A549 (cell line): ENCODE results near the gene FRG2B. TPM values are rescaled to one million over a fixed set of nuclear protein-coding genes. Genes with fewer than 3 reads are reported as not detected.

Experiments used
- ATAC-seq, 2 experiments: fragments of 200-7000 bp in 1 of 2; fragments of >200 bp in 1 of 2; cut with Nextera tagmentation in 1 of 2; cut with Tn5 transposase in 1 of 2; 3 replicates each; pipeline versions ENCODE4 v1.8.0 to v1.9.1; 2018 to 2020; ENCODE audit warnings: mild to moderate bottlenecking in 1 of 2, moderate library complexity in 1 of 2
- CTCF ChIA-PET: fragments of 300-600 bp; sonication (Branson Sonifier 250); formaldehyde crosslinking; extraction: SDS; loops from one replicate; lab custom pipeline; 2021; ENCODE audit warnings: antibody characterized with exemption, inconsistent platforms; lab: Yijun Ruan, JAX
- POLR2A ChIA-PET: fragments of 350-600 bp; formaldehyde crosslinking; extraction: SDS; loops from one replicate; lab custom pipeline; 2021; ENCODE audit warnings: antibody characterized with exemption, inconsistent platforms; lab: Yijun Ruan, JAX
- DNase-seq, 2 experiments: peaks; one replicate each; pipeline versions ENCODE4 v3.0.0 to v3.0.0-alpha.2; 2011 to 2016; ENCODE audit warnings: low read depth in 1 of 2, low spot score in 1 of 2
- FAIRE-seq: peaks from 2 replicates; lab custom pipeline; 2011; peaks lifted over from hg19 to GRCh38; lab: Jason Lieb, UNC
- H3K27ac ChIP-seq, 2 experiments: fragments of >200 bp; sonication (Bioruptor Twin); formaldehyde crosslinking; 3 replicates each; pipeline ENCODE4 v1.5.1; 2016 to 2017
- H3K4me1 ChIP-seq: fragments of >200 bp; sonication (Bioruptor Twin); formaldehyde crosslinking; 3 replicates; pipeline ENCODE4 v1.6.1; 2016
- H3K4me2 ChIP-seq: fragments of >200 bp; sonication (Bioruptor Twin); formaldehyde crosslinking; 3 replicates; pipeline ENCODE4 v1.6.1; 2016
- H3K4me3 ChIP-seq: fragments of >200 bp; sonication (Bioruptor Twin); formaldehyde crosslinking; 3 replicates; pipeline ENCODE4 v1.5.1; 2016
- H3K9me3 ChIP-seq: fragments of >200 bp; sonication (Bioruptor Twin); formaldehyde crosslinking; 3 replicates; pipeline ENCODE4 v1.6.1; 2016
- BCL3 ChIP-seq: fragments of >200 bp; sonication (Bioruptor Twin); formaldehyde crosslinking; IDR thresholded peaks from 3 replicates; pipeline ENCODE4 v1.6.1; 2016
- CHD2 ChIP-seq: fragments of 150-350 bp; IDR thresholded peaks from 2 replicates; pipeline ENCODE4 v1.6.1; 2014; ENCODE audit warnings: low read length; ENCODE audit not compliant: partially characterized antibody
- CHD4 ChIP-seq: fragments of 200-600 bp; sonication (generic); IDR thresholded peaks from 2 replicates; pipeline ENCODE4 v1.6.1; 2016; ENCODE audit warnings: antibody characterized with exemption, mild to moderate bottlenecking, borderline replicate concordance
- ELK1 ChIP-seq: fragments of 150-350 bp; IDR thresholded peaks from 2 replicates; pipeline ENCODE4 v1.6.1; 2014; ENCODE audit warnings: low read depth, mild to moderate bottlenecking, low read length
- EP300 ChIP-seq, 2 experiments: fragments of >200 bp; sonication (Bioruptor Twin); formaldehyde crosslinking; IDR thresholded peaks; 2 replicates in 1 of 2; 3 replicates in 1 of 2; pipeline ENCODE4 v1.6.1; 2016 to 2017
- HDAC2 ChIP-seq: fragments of 200-600 bp; sonication (generic); IDR thresholded peaks from 2 replicates; pipeline ENCODE4 v1.6.1; 2016
- HOXB13 ChIP-seq: fragments of 250-450 bp; sonication (Bioruptor Pico); IDR thresholded peaks from 2 replicates; pipeline ENCODE4 v1.5.0; 2020; ENCODE audit warnings: low read depth, mild to moderate bottlenecking, moderate library complexity
- KDM1A ChIP-seq: fragments of 200-600 bp; sonication (generic); IDR thresholded peaks from 2 replicates; pipeline ENCODE4 v1.6.1; 2016; ENCODE audit warnings: low read depth, mild to moderate bottlenecking
- MAX ChIP-seq: IDR thresholded peaks from 2 replicates; pipeline ENCODE4 v1.6.1; 2012
- NFE2L2 ChIP-seq: fragments of 150-350 bp; conservative IDR thresholded peaks from 2 replicates; pipeline ENCODE4 v1.6.1; 2014; ENCODE audit warnings: low read length
- NPAS2 ChIP-seq: fragments of 250-450 bp; sonication (Bioruptor Pico); IDR thresholded peaks from 2 replicates; pipeline ENCODE4 v1.8.0; 2022; ENCODE audit warnings: mild to moderate bottlenecking, moderate library complexity, borderline replicate concordance
- POLR2A ChIP-seq: IDR thresholded peaks from 2 replicates; pipeline ENCODE4 v1.6.1; 2012; ENCODE audit warnings: mild to moderate bottlenecking, low read length
- RCOR1 ChIP-seq: fragments of 150-350 bp; IDR thresholded peaks from 2 replicates; pipeline ENCODE4 v1.6.1; 2014; ENCODE audit warnings: antibody characterized with exemption, low read length, low read depth
- REST ChIP-seq: fragments of 200-600 bp; sonication (generic); IDR thresholded peaks from 2 replicates; pipeline ENCODE4 v1.6.1; 2016; ENCODE audit warnings: antibody characterized with exemption, mild to moderate bottlenecking, moderate library complexity
- RNF2 ChIP-seq: fragments of 200-600 bp; sonication (generic); IDR thresholded peaks from 2 replicates; pipeline ENCODE4 v1.6.1; 2016; ENCODE audit warnings: low read depth, mild to moderate bottlenecking, antibody characterized with exemption, moderate library complexity, borderline replicate concordance
- TFCP2L1 ChIP-seq: fragments of 250-450 bp; sonication (Bioruptor Pico); IDR thresholded peaks from 2 replicates; pipeline ENCODE4 v1.5.0; 2021; ENCODE audit warnings: mild to moderate bottlenecking
- TP53 ChIP-seq: fragments of 250-450 bp; sonication (Bioruptor Pico); IDR thresholded peaks from 2 replicates; pipeline ENCODE4 v1.5.0; 2021; ENCODE audit warnings: mild to moderate bottlenecking, moderate library complexity
- USF2 ChIP-seq: fragments of 450-650 bp; IDR thresholded peaks from 2 replicates; pipeline ENCODE4 v1.6.1; 2014; ENCODE audit warnings: antibody characterized with exemption
- ZC3H11A ChIP-seq: fragments of 450-650 bp; IDR thresholded peaks from 2 replicates; pipeline ENCODE4 v1.6.1; 2014; ENCODE audit warnings: antibody characterized with exemption, mild to moderate bottlenecking
- ZNF302 ChIP-seq: fragments of 250-450 bp; sonication (Bioruptor Pico); IDR thresholded peaks from 2 replicates; pipeline ENCODE4 v1.9.0; 2021; ENCODE audit warnings: inconsistent platforms, mild to moderate bottlenecking, moderate library complexity
- WGBS: methylation state at CpG from one replicate; pipeline ENCODE4 v1.1.6; 2017; ENCODE audit errors: missing lambda C conversion rate; 5-methylcytosine and 5-hydroxymethylcytosine counted together
- polyA plus RNA-seq, 4 experiments: library from polyadenylated mRNA; depleted of rRNA in 3 of 4; stranded (reverse); fragments of >200 nt; fragmentation: RNase III in 1 of 4; extraction: RNeasy Plus Mini Kit Qiagen cat#74134 plus additional on column Dnase treatment in 1 of 4; gene quantifications; 2 replicates in 3 of 4; 3 replicates in 1 of 4; pipeline ENCODE4 v1.2.3, GENCODE V29; 2011 to 2017

The FRG2B gene
- polyA plus RNA-seq, 2 of the 4 experiments (the other 2 are of a cell fraction), result 0.05 TPM; not detected in 1

GRCh38 chr10:133617196-133617595 is 9.4 kb downstream of the FRG2B start:
- H3K27ac ChIP-seq, result no peak overlapping the region
- H3K4me2 ChIP-seq, result no peak overlapping the region
- no peak for DNase-seq
- H3K4me3 ChIP-seq, result no peak overlapping the region
- POLR2A ChIA-PET, result no interaction called here
- CTCF ChIA-PET, result interaction anchor here (1.1 to 6.1 kb wide), 2 partner anchors 10 to 97 kb away, joined by 3 to 62 read pairs; no protein-coding TSS in a partner anchor
- FAIRE-seq, result no peak
- 63% methylated on average over 7 of the region's 7 CpGs for WGBS
- TF ChIP-seq ZC3H11A (no peak), NPAS2 (CRISPR knock-in tag) (no peak), HOXB13 (CRISPR knock-in tag) (no peak), KDM1A (no peak), ELK1 (no peak), ZNF302 (no peak), TFCP2L1 (CRISPR knock-in tag) (no peak)
- H3K4me1 ChIP-seq, result no peaks in the 10 kb centered on the region
- ATAC-seq, result no peak
- no peaks in the 10 kb centered on the region for H3K9me3 ChIP-seq

GRCh38 chr10:133616371-133617130 is 10.0 kb downstream of the FRG2B start:
- no peak for ATAC-seq
- H3K27ac ChIP-seq, result no peak overlapping the region
- TF ChIP-seq MAX, result no peak
- TF ChIP-seq RNF2, result no peak
- TF ChIP-seq CHD4, result no peak
- no peak for TF ChIP-seq ELK1
- no peak for TF ChIP-seq CHD2
- TF ChIP-seq BCL3, result no peak
- no peak for TF ChIP-seq REST
- TF ChIP-seq HDAC2, result no peak
- no peak for TF ChIP-seq RCOR1
- TF ChIP-seq EP300 (IDR thresholded peaks at IDR 0.05), result no peak
- no peak for TF ChIP-seq TP53
- TF ChIP-seq USF2, result no peak
- TF ChIP-seq HOXB13 (CRISPR knock-in tag), result no peak
- no peak for TF ChIP-seq POLR2A
- TF ChIP-seq NFE2L2, result no peak
- ChIA-PET CTCF (interaction anchor here (1.1 to 6.1 kb wide), 2 partner anchors 10 to 97 kb away, joined by 3 to 62 read pairs; no protein-coding TSS in a partner anchor), POLR2A (no interaction called here)
- no peak for DNase-seq
- H3K9me3 ChIP-seq, result no peaks in the 10 kb centered on the region
- no peak for FAIRE-seq
- H3K4me2 ChIP-seq, result no peak overlapping the region
- no peak overlapping the region for H3K4me3 ChIP-seq
- 62% methylated on average over 8 of the region's 8 CpGs for WGBS
- no peaks in the 10 kb centered on the region for H3K4me1 ChIP-seq
